ENCODE results near the gene RIPOR3.

RIPOR3 gene

GRCh38 chr20:50632236-50632635, 59.1 kb downstream of the RIPOR3 start:
- no peak for TF ChIP-seq CTCF (IDR thresholded peaks at IDR 0.05; ENCODE audit: low read depth, low read length, missing control alignments)
- DNase-seq (ENCODE audit: low read depth): no peak
- H3K4me3 ChIP-seq (ENCODE audit: low read depth, low read length): no peak overlapping the region

GRCh38 chr20:50630578-50631263, 60.6 kb downstream of the RIPOR3 start:
- no peak overlapping the region for H3K4me3 ChIP-seq (ENCODE audit: low read depth, low read length)
- TF ChIP-seq CTCF (IDR thresholded peaks at IDR 0.05; ENCODE audit: low read depth, low read length, missing control alignments): no peak
- DNase-seq (ENCODE audit: low read depth): no peak

- TF ChIP-seq CTCF (IDR thresholded peaks at IDR 0.05; ENCODE audit: low read depth, low read length, missing control alignments): no peak
- no peak overlapping the region for H3K4me3 ChIP-seq (ENCODE audit: low read depth, low read length)
- DNase-seq (ENCODE audit: low read depth): no peak
These were observed 61.7 kb downstream of the RIPOR3 start for GRCh38 chr20:50629670-50630045.

- H3K4me3 ChIP-seq (ENCODE audit: low read depth, low read length): no peak overlapping the region
- DNase-seq (ENCODE audit: low read depth): no peak
- no peak for TF ChIP-seq CTCF (IDR thresholded peaks at IDR 0.05; ENCODE audit: low read depth, low read length, missing control alignments)
These were observed 62.3 kb downstream of the RIPOR3 start for GRCh38 chr20:50628853-50629669.

GRCh38 chr20:50628332-50628731, 63.0 kb downstream of the RIPOR3 start:
- DNase-seq (ENCODE audit: low read depth): no peak
- H3K4me3 ChIP-seq (ENCODE audit: low read depth, low read length): no peak overlapping the region
- no peak for TF ChIP-seq CTCF (IDR thresholded peaks at IDR 0.05; ENCODE audit: low read depth, low read length, missing control alignments)

GRCh38 chr20:50627747-50628146, 63.6 kb downstream of the RIPOR3 start:
- H3K4me3 ChIP-seq (ENCODE audit: low read depth, low read length): no peak overlapping the region
- TF ChIP-seq CTCF (IDR thresholded peaks at IDR 0.05; ENCODE audit: low read depth, low read length, missing control alignments): no peak
- DNase-seq (ENCODE audit: low read depth): no peak

Measured in GM12864 (cell line).